Lower leg skin (tissue), 3 donors: Measurements from ENCODE around the gene NDST1.

ENCODE experiments used
- CTCF ChIP-seq, 3 donors: fragments of 450-650 bp; IDR thresholded peaks; one replicate each; pipeline ENCODE4 v1.5.1; 2016; ENCODE audit warnings: antibody characterized with exemption in 3 of 3, mild to moderate bottlenecking in 3 of 3, moderate library complexity in 2 of 3
- POLR2A ChIP-seq, 2 donors: fragments of 450-650 bp; IDR thresholded peaks; one replicate each; pipeline ENCODE4 v1.6.1; 2016 to 2017; ENCODE audit warnings: antibody characterized with exemption in 2 of 2, mild to moderate bottlenecking in 1 of 2, moderate library complexity in 1 of 2

GRCh38 chr5:150577378-150578139, 69.6 kb downstream of the NDST1 start:
- TF ChIP-seq CTCF (IDR thresholded peaks at IDR 0.05) (no peak), POLR2A (IDR thresholded peaks at IDR 0.05) (no peak)
